Adrenal gland (tissue), 5 donors: ENCODE measurements around the gene RAET1E.

Experiments used
- CTCF ChIP-seq, 6 experiments: fragments of 450-650 bp in 4 of 6; fragments of 200-600 bp in 2 of 6; sonication (generic) in 1 of 6; IDR thresholded peaks; 1 replicate in 5 of 6; 2 replicates in 1 of 6; pipeline versions ENCODE4 v1.5.1 to v1.8.0; 2016 to 2021; ENCODE audit warnings: antibody characterized with exemption in 6 of 6, mild to moderate bottlenecking in 2 of 6, moderate library complexity in 1 of 6
- POLR2A ChIP-seq, 2 donors: fragments of 450-650 bp; IDR thresholded peaks; one replicate each; pipeline ENCODE4 v1.6.1; 2017; ENCODE audit warnings: antibody characterized with exemption in 2 of 2, mild to moderate bottlenecking in 2 of 2, moderate library complexity in 1 of 2
- donor health status: DM: no; HTN: no; CAD: no.

- TF ChIP-seq CTCF (IDR thresholded peaks at IDR 0.05) (no peak), POLR2A (IDR thresholded peaks at IDR 0.05) (no peak)
Observed at GRCh38 chr6:149939909-149940671, 42.2 kb upstream of the RAET1E start.
